Effector CD8-positive, alpha-beta T cell (primary cell): ENCODE data around the gene HSPH1.
"Not testable (repeated sequence)": the region's sequence is repeated elsewhere in the genome, so short reads cannot be mapped to it uniquely, and the experiment has no call there.

Experiments used
- DNase-seq: peaks from one replicate; lab custom pipeline; 2025; lab: John Stamatoyannopoulos, UW

HSPH1 gene

GRCh38 chr13:31131470-31131961 is 30.2 kb downstream of the HSPH1 start:
- DNase-seq, result no peak

GRCh38 chr13:31129419-31129818 is 32.3 kb downstream of the HSPH1 start:
- DNase-seq, result no peak

- DNase-seq, result no peak
Measured at GRCh38 chr13:31124204-31124603, 37.5 kb downstream of the HSPH1 start.

DNA sequence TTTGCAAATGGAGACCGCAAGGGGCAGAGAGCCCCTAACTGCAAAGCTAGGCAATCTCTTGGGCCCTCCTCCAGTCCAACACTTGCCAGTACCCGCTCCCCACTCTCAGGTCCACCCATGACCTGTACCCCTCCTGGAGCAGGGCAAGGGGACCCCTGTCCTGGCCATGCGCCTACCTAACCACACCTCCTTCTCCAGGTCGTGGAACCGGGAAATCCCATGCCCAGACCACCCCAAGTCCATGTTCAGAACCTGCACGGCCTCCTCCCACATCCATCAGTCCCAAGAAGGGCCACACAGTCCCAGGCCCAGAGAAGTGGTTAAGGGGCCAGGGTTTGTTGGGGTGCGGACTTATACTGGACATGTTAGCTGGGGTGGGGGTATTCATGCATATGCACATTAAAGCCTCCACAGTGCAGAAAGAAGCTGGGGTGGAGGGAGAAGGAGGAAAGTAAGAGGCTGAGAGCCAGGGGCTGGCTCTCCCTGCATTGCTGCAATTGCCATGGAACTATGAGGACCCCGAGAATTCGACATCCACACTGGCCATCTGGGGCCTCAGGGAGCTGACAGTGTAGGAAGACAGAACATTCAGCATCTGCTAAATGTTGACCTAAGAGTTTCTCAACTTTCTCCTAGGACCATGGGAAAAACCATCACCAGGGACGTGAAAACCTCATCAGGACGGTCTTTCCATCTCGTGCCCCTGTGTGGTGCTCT is 39.0 kb downstream of the HSPH1 start:
- DNase-seq, result no peak

- DNase-seq, result no peak
Measured at GRCh38 chr13:31122143-31122542, 39.6 kb downstream of the HSPH1 start.

DNA sequence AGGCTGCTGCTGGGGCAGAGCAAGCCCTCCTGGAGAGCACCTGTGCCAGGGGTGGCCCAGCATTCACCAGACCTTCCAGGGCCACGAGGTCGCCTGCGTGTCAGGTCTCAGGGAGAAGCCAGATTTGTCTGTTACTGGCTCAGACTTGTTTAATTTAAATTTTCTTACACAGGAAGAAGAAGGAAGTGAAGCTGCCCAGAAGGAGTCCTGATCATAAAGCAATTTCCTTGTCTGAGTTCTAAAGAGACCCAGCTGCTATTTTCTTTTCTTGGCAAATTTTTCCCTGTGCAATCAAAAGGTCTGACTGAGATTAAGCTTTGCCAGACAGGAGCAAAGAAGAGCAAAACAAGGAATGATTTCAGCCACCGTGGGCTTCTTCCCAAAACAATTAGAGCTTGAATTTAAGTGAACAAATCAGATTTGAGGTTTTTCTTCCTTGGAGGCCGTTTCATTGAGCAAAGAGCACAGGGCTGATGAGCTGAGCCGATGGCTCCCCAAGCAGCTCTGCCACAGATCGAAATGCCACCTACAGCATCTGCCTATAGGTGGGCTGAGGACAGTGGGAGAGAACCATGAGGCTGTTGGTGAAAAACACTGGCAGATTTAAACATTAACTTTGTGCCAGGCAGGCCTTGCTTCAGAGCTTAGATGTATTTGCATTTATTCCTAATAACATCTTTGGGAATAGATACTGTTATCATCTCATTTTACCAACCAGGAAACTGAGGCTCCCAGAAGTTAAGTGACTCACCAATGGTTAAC is 40.1 kb downstream of the HSPH1 start:
- no peak for DNase-seq

DNA sequence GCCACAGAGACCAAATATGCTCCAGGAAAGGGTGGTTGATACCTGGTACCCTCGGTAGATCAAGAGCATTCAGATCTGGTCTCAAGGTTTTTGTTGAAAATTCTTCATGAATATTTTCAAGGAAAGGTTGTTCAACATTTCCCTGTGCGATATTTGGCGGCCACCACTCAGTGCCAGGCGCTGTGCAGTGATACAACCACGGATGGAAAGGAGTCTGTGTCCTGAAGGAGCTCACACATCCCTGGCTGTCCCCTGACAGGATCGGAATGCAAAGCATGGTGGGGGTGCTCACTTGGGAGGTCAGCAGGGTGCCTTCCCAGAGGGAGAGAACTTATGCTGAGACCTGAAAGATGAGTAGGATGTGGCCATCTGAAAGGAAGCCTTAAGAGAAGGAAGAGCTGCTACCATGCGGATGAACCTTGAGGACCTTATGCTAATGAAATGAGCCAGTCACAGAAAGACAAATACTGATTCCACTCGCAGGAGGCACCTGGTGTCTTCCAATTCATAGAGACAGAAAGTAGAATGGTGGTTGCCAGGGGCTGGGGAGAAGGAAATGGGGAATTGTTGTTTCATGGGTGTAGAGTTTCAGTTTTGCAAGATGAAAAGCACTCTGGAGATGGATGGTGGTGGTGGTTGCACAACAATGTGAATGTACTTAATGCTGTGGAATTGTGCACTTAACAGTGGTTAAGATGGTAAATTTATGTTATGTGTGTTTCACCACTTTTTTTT is 41.6 kb downstream of the HSPH1 start:
- no peak for DNase-seq

GRCh38 chr13:31119526-31119925 is 42.2 kb downstream of the HSPH1 start:
- DNase-seq, result no peak

DNA sequence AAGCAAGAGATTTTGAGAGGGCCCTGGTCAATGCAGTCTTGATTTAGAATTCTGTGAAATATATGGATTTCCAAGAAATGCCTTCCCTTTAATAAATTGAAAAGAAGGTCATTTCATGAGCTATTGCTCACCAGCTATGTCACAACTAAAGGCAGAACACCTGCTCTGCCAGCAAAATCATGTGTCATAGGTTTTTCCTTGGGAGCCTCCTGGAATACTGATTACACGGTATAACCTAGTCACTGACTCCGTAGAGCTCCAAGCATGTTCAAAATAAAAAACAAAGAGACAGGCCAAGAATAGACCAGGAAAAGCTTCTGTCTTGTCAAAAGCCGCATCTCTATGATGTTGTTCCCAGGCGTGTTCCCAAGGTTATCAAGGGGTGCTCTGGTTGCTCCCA is 45.5 kb downstream of the HSPH1 start:
- no peak for DNase-seq

GRCh38 chr13:31115616-31116015 is 46.1 kb downstream of the HSPH1 start:
- no peak for DNase-seq

DNA sequence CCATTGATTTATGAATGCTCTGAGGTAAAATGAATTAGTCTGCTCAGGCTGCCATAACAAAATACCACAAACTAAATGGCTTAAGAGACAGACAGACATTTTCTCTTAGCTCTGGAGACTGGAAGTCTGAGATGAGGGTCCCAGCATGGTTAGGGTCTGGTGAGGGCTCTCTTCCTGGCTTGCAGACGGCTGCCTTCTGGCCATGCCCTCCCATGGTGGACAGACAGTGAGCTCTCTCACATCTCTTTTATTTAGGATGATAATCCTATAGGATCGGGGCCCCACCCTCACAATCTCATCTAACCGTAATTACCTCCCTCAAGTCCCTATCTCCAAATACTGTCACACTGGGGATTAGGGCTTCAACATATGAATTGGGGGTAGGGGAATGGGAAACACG is 47.1 kb downstream of the HSPH1 start:
- DNase-seq, result no peak

GRCh38 chr13:31111136-31111535 is 50.6 kb downstream of the HSPH1 start:
- DNase-seq, result no peak

DNA sequence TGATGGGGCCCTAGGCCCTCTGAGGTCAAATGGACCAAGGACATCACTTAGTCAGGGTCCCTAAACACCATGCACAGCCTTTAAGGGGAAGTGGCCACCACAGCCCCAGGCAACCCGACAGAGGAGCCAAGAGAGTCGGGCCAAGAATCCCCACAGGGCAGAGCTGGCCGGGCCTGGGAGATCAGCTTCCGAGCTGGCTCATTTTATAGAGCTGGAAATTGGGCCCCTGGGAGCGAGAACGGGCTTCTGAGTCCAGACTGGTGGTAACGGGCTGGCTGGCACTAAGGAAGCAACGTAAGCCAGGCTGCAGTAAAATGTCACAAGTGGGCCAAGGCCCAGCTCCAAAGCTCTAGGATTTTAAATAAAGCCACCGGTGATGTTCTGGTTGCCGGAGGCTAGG is 51.1 kb downstream of the HSPH1 start:
- DNase-seq, result no peak

DNA sequence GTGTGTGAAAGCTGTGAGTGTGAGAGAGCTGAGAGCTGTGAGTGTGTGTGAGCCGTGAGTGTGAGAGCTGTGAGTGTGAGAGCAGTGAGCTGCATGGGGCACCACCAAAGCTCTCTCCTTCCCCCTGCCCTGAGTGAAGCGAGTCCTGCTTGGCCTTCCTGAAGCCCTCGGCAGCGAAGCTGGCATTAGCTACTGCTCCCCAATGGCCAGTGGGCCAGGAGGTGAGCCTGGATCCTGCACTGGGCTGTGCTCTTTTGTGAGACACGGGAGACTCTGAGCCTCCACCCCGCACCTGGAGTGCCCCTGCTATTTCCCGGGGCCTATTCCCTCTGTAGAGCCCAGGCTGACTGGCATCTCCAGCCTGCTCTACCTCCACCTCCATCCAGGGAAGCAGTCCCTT is 51.5 kb downstream of the HSPH1 start:
- no peak for DNase-seq

- DNase-seq, result no peak
Measured at GRCh38 chr13:31107109-31107508, 54.6 kb downstream of the HSPH1 start.

DNA sequence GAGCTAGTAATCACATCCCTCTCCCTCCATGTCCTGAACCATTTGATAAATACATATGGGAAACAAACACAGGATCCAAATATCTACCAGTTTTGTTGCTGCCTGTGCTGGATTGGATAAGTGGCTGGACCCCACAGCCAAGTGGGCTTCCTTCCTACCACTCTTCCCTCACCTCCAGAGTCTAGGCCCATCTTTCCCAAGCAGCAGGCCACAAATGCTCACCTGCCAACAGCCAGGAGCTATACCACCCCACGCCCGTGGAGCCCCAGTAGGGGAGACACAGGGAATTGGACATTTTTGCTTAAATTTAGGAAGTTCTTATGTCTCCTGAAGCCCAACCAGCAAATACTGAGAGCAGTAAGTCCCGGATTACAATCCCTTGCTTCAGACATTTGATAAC is 55.8 kb downstream of the HSPH1 start:
- no peak for DNase-seq

- no peak for DNase-seq
Measured at GRCh38 chr13:31105020-31105795, 56.5 kb downstream of the HSPH1 start.

GRCh38 chr13:31102905-31103304 is 58.8 kb downstream of the HSPH1 start:
- DNase-seq, result no peak

- no peak for DNase-seq
Measured at GRCh38 chr13:31101472-31102170, 60.1 kb downstream of the HSPH1 start.

GRCh38 chr13:31100721-31101120 is 61.0 kb downstream of the HSPH1 start:
- DNase-seq, result no peak

DNA sequence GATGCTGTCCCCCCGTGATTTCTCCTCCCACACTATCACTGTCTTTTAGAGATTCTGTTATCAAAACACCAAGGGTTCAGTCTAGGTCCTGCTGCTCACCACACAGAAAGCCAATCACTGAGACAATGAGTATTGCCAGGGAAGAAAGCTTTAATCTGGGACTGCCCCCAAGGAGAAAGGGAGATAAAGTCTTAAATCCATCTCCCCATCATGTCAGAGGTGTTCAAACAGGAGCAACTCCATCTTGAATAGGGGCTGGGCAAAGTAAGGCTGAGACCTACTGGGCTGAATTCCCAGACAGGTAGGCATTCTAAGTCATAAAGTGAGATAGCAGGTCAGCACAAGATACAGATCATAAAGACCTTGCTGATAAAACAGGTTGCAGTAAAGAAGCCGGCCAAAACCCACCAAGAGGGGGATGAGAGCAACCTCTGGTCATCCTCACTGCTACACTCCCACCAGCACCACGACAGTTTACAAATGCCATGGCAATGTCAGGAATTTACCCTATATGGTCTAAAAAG is 63.7 kb downstream of the HSPH1 start:
- DNase-seq, result not testable (repeated sequence)
